ENCODE results near the gene AFM. TPM values are rescaled to one million over a fixed set of nuclear protein-coding genes. Genes with fewer than 3 reads are reported as not detected.

Gene AFM
- total RNA-seq, 1 experiment from 2014 or later = not detected

- no peak overlapping the region for H3K4me3 ChIP-seq (replicated peaks in 1 of 2; ENCODE audit: low read depth in 1 of 2, low read length in 2 of 2)
- no peak for TF ChIP-seq POLR2A (IDR thresholded peaks at IDR 0.05; ENCODE audit: borderline replicate concordance, extremely low read depth, insufficient read depth, insufficient read length)
- TF ChIP-seq CEBPB (IDR thresholded peaks at IDR 0.05; ENCODE audit: low read depth) = no peak
- no peak for TF ChIP-seq RAD21 (IDR thresholded peaks at IDR 0.05; ENCODE audit: low read depth)
- no peak for TF ChIP-seq ZNF274 (IDR thresholded peaks at IDR 0.05; ENCODE audit: low read depth, low read length)
- TF ChIP-seq JUND (IDR thresholded peaks at IDR 0.05) = no peak
- TF ChIP-seq YY1 (IDR thresholded peaks at IDR 0.05; ENCODE audit: extremely low read depth, insufficient replicate concordance, low read depth, low read length) = no peak
- TF ChIP-seq ZBTB33 (IDR thresholded peaks at IDR 0.05; ENCODE audit: extremely low read depth, insufficient replicate concordance, low read length) = no peak
- no peak for TF ChIP-seq SP1 (IDR thresholded peaks at IDR 0.05; ENCODE audit: low read depth)
- intact Hi-C loops (cut with micrococcal nuclease) = no loop called here
- H2AFZ ChIP-seq (ENCODE audit: low read depth, low read length, poor library complexity, severe bottlenecking) = no peak overlapping the region
- ATAC-seq = no peak
- no peak overlapping the region for H3K9ac ChIP-seq (ENCODE audit: low read length)
- H3K27me3 ChIP-seq (ENCODE audit: insufficient read depth, low read length) = no peaks in the 10 kb centered on the region
- ChIA-PET CTCF (no interaction called here), POLR2A (no interaction called here), RAD21 (ENCODE audit: low non-redundant PET in 1 of 2, low total read pairs in 2 of 2, uncharacterized antibody in 2 of 2, unreplicated experiment in 2 of 2) (no interaction called here)
- H3K79me2 ChIP-seq (ENCODE audit: insufficient read depth, low read length) = no peaks in the 10 kb centered on the region
- no peaks in the 10 kb centered on the region for H3K36me3 ChIP-seq (ENCODE audit: control insufficient read depth in 1 of 2, insufficient read depth in 2 of 2, low read length in 2 of 2)
- H3K4me1 ChIP-seq (ENCODE audit: control insufficient read depth in 1 of 2, insufficient read depth in 2 of 2, low read length in 2 of 2) = no peaks in the 10 kb centered on the region
- H3K9me3 ChIP-seq (ENCODE audit: control insufficient read depth in 1 of 2, insufficient read depth in 1 of 2, low read depth in 1 of 2, low read length in 2 of 2) = no peaks in the 10 kb centered on the region
- no peak for DNase-seq (ENCODE audit: low read depth, low spot score)
- no peak overlapping the region for H3K27ac ChIP-seq (ENCODE audit: low read depth, low read length)
- H4K20me1 ChIP-seq (ENCODE audit: insufficient read depth) = no peaks in the 10 kb centered on the region
- no peaks in the 10 kb centered on the region for H3K9me2 ChIP-seq (ENCODE audit: insufficient read depth)
- no TSS peak for BruUV-seq (replicated peaks)
- no peak overlapping the region for H3K4me2 ChIP-seq (ENCODE audit: low read length)
Observed at GRCh38 chr4:73505567-73505966, 24.0 kb downstream of the AFM start.

- RAD21 ChIA-PET (ENCODE audit: low non-redundant PET in 1 of 2, low total read pairs in 2 of 2, uncharacterized antibody in 2 of 2, unreplicated experiment in 2 of 2) = no interaction called here
- no peak for ATAC-seq
- H3K9me2 ChIP-seq (ENCODE audit: insufficient read depth) = no peaks in the 10 kb centered on the region
- no peak for TF ChIP-seq SP1 (IDR thresholded peaks at IDR 0.05; ENCODE audit: low read depth)
- TF ChIP-seq CBX3 (IDR thresholded peaks at IDR 0.05; ENCODE audit: low read depth) = no peak
- no peak for TF ChIP-seq ZFX (IDR thresholded peaks at IDR 0.05)
- TF ChIP-seq FOSL1 (IDR thresholded peaks at IDR 0.05; ENCODE audit: low read depth) = no peak
- TF ChIP-seq CEBPB (IDR thresholded peaks at IDR 0.05; ENCODE audit: low read depth) = no peak
- TF ChIP-seq ATF3 (IDR thresholded peaks at IDR 0.05) = no peak
- no peak for TF ChIP-seq REST (IDR thresholded peaks at IDR 0.05; ENCODE audit: low read depth)
- TF ChIP-seq SRF (IDR thresholded peaks at IDR 0.05; ENCODE audit: low read depth) = no peak
- no peak for TF ChIP-seq POLR2AphosphoS5 (IDR thresholded peaks at IDR 0.05; ENCODE audit: low read depth, low read length)
- no peak for TF ChIP-seq MAX (IDR thresholded peaks at IDR 0.05)
Observed at GRCh38 chr4:73507541-73507940, 26.0 kb downstream of the AFM start.

More at GRCh38 chr4:73507541-73507940, 26.0 kb downstream of the AFM start:
- no TSS peak for BruUV-seq (replicated peaks)
- no peaks in the 10 kb centered on the region for H3K9me3 ChIP-seq (ENCODE audit: control insufficient read depth in 1 of 2, insufficient read depth in 1 of 2, low read depth in 1 of 2, low read length in 2 of 2)
- H3K27ac ChIP-seq (ENCODE audit: low read depth, low read length) = no peak overlapping the region
- no peaks in the 10 kb centered on the region for H3K4me1 ChIP-seq (ENCODE audit: control insufficient read depth in 1 of 2, insufficient read depth in 2 of 2, low read length in 2 of 2)
- no peak overlapping the region for H3K4me2 ChIP-seq (ENCODE audit: low read length)
- POLR2A ChIA-PET = no interaction called here
- H3K79me2 ChIP-seq (ENCODE audit: insufficient read depth, low read length) = no peaks in the 10 kb centered on the region
- no peaks in the 10 kb centered on the region for H3K36me3 ChIP-seq (ENCODE audit: control insufficient read depth in 1 of 2, insufficient read depth in 2 of 2, low read length in 2 of 2)
- CTCF ChIA-PET = no interaction called here
- no peak overlapping the region for H3K9ac ChIP-seq (ENCODE audit: low read length)
- no peak overlapping the region for H2AFZ ChIP-seq (ENCODE audit: low read depth, low read length, poor library complexity, severe bottlenecking)
- DNase-seq (ENCODE audit: low read depth, low spot score) = no peak
- H3K27me3 ChIP-seq (ENCODE audit: insufficient read depth, low read length) = no peaks in the 10 kb centered on the region
- H4K20me1 ChIP-seq (ENCODE audit: insufficient read depth) = no peaks in the 10 kb centered on the region
- no peak overlapping the region for H3K4me3 ChIP-seq (replicated peaks in 1 of 2; ENCODE audit: low read depth in 1 of 2, low read length in 2 of 2)
- intact Hi-C loops (cut with micrococcal nuclease) = no loop called here

Data from HCT116 (cell line).